Measurements from ENCODE around the gene SARM1. TPM values are rescaled to one million over a fixed set of nuclear protein-coding genes. Genes with fewer than 3 reads are reported as not detected.

SARM1 gene
- total and polyA plus RNA-seq, 2 of the 8 experiments (the other 6 are each of a cell fraction or from before 2014, with no cell fraction given): 5.8 to 9.2 TPM

- no peak for DNase-seq (ENCODE audit: low read depth in 1 of 2, low spot score in 2 of 2)
- no peak overlapping the region for H3K23ac ChIP-seq (ENCODE audit: insufficient read length)
- no peak overlapping the region for H2BK120ac ChIP-seq (replicated peaks; ENCODE audit: low read depth, low read length)
- H2BK12ac ChIP-seq (ENCODE audit: low read depth, low read length): no peak overlapping the region
- H2BK20ac ChIP-seq (ENCODE audit: low read length): no peak overlapping the region
- H3K79me2 ChIP-seq (ENCODE audit: control insufficient read depth in 1 of 2, insufficient read depth in 2 of 2, low read length in 2 of 2): peaks cover 7 to 35% of the 10 kb centered on the region in 2 experiments; a peak in 3 of 4 replicates
- no peak overlapping the region for H4K91ac ChIP-seq (replicated peaks; ENCODE audit: insufficient read length, low read length)
- 0 out of 2 replicates have a peak, but pooled peaks cover 5% of the 10 kb centered on the region for H3K79me1 ChIP-seq (ENCODE audit: low read depth, low read length)
- no peak overlapping the region for H3K56ac ChIP-seq (replicated peaks; ENCODE audit: insufficient read length, low read depth, low read length)
- H3K9me3 ChIP-seq (ENCODE audit: insufficient read depth in 2 of 2, low read depth in 1 of 2, low read length in 1 of 2): no peaks in the 10 kb centered on the region
- H4K5ac ChIP-seq (ENCODE audit: insufficient read length, low read depth, low read length): no peak overlapping the region
- no peak overlapping the region for H3K4me2 ChIP-seq (ENCODE audit: insufficient read depth in 1 of 2, low read depth in 2 of 2, low read length in 2 of 2)
- H3K4ac ChIP-seq (replicated peaks; ENCODE audit: insufficient read length, low read depth, low read length): no peak overlapping the region
- no peak overlapping the region for H3K4me3 ChIP-seq (ENCODE audit: extremely low read depth in 1 of 4, insufficient read depth in 2 of 4, low read depth in 3 of 4, low read length in 4 of 4)
- ChIA-PET POLR2A (ENCODE audit: partially characterized antibody) (interaction anchor here (1.0 to 1.9 kb wide), 3 partner anchors 9 to 76 kb away, joined by 3 to 11 read pairs (median 5); partner anchors contain the start of gene TMEM97), CTCF (ENCODE audit: partially characterized antibody) (interaction anchor here (1.3 kb wide), 1 partner anchor 38 kb away, joined by 3 read pairs; no protein-coding TSS in a partner anchor)
- H3K23me2 ChIP-seq (ENCODE audit: low read depth, low read length): no peaks in the 10 kb centered on the region
- no peaks in the 10 kb centered on the region for H3K27me3 ChIP-seq (replicated peaks in 1 of 4; ENCODE audit: control insufficient read depth in 3 of 4, extremely low read depth in 1 of 4, insufficient read depth in 3 of 4, low read length in 3 of 4)
- no peak overlapping the region for H2BK15ac ChIP-seq (ENCODE audit: low read length)
- peaks cover 10 to 15% of the 10 kb centered on the region in 2 experiments for H4K20me1 ChIP-seq (replicated peaks in 1 of 2; ENCODE audit: control insufficient read depth in 1 of 2, insufficient read depth in 2 of 2, low read length in 2 of 2)
- H3K36me3 ChIP-seq (ENCODE audit: control insufficient read depth in 2 of 4, insufficient read depth in 4 of 4, low read length in 3 of 4): peaks cover 10 to 41% (median 32%) of the 10 kb centered on the region in 4 experiments
- no peak overlapping the region for H3K27ac ChIP-seq (ENCODE audit: low read depth, low read length)
- H3K18ac ChIP-seq (ENCODE audit: extremely low read depth, low read length): no peak overlapping the region
- no peak for FAIRE-seq
- peaks cover 0 to 3% (median 0%) of the 10 kb centered on the region in 4 experiments; a peak in 1 of 7 replicates for H3K4me1 ChIP-seq (replicated peaks in 1 of 4; ENCODE audit: control insufficient read depth in 3 of 4, insufficient read depth in 4 of 4, low read length in 3 of 4)
- H3K14ac ChIP-seq (ENCODE audit: insufficient read length): no peak overlapping the region
- no peak overlapping the region for H2AK5ac ChIP-seq (ENCODE audit: low read depth, low read length)
- TF ChIP-seq POLR2A (IDR thresholded peaks at IDR 0.05; ENCODE audit: control extremely low read depth in 1 of 2, low read depth in 2 of 2, low read length in 2 of 2): peak; percentile 0 to 4; a peak in 1 of 3 replicates
- no peak for TF ChIP-seq SRF (IDR thresholded peaks at IDR 0.05; ENCODE audit: low read depth, low read length)
- TF ChIP-seq HDAC6 (IDR thresholded peaks at IDR 0.05; ENCODE audit: low read depth, low read length): no peak
- TF ChIP-seq CHD2 (IDR thresholded peaks at IDR 0.05; ENCODE audit: low read length): no peak
- no peak overlapping the region for H2AFZ ChIP-seq (ENCODE audit: low read length)
- H2BK5ac ChIP-seq (ENCODE audit: low read depth, low read length): no peak overlapping the region
- WGBS, 2 experiments (ENCODE audit: extremely low coverage in 1 of 2, insufficient coverage in 1 of 2, insufficient read length in 1 of 2, insufficient replicate concordance in 2 of 2, low coverage in 1 of 2, low lambda C conversion rate in 2 of 2, missing lambda C conversion rate in 1 of 2): 92% methylated on average over 4 of the region's 4 CpGs; no CpG with 5 or more reads in 1 of the 2 experiments
- no peak overlapping the region for H4K8ac ChIP-seq (ENCODE audit: extremely low read depth, insufficient read depth, low read length)
- no peak overlapping the region for H3K9ac ChIP-seq (replicated peaks in 1 of 4; ENCODE audit: extremely low read depth in 1 of 4, low read depth in 3 of 4, low read length in 3 of 4)
Measured at GRCh38 chr17:28328325-28328724, 43.2 kb upstream of the SARM1 start.

Measured in H1 (cell line).